Osteocyte (in vitro differentiated cells): Measurements from ENCODE around the gene CSTB. TPM values are rescaled to one million over a fixed set of nuclear protein-coding genes. Genes with fewer than 3 reads are reported as not detected.

Experiments
- DNase-seq: peaks from one replicate; pipeline ENCODE4 v3.0.0; 2021; ENCODE audit warnings: mixed read lengths; ENCODE audit not compliant: unreplicated experiment; ENCODE audit errors: extremely low spot score
- H3K27ac Mint-ChIP-seq: one replicate; pipeline ENCODE4 v1.8.0; 2021; ENCODE audit warnings: mild to moderate bottlenecking, mixed read lengths; ENCODE audit not compliant: unreplicated experiment
- H3K27me3 Mint-ChIP-seq: one replicate; pipeline ENCODE4 v1.8.0; 2021; ENCODE audit warnings: mixed read lengths; ENCODE audit not compliant: unreplicated experiment
- H3K36me3 Mint-ChIP-seq: one replicate; pipeline ENCODE4 v1.8.0; 2021; ENCODE audit warnings: mixed read lengths; ENCODE audit not compliant: unreplicated experiment
- H3K4me1 Mint-ChIP-seq: one replicate; pipeline ENCODE4 v1.8.0; 2021; ENCODE audit warnings: mixed read lengths; ENCODE audit not compliant: unreplicated experiment
- H3K4me3 Mint-ChIP-seq: one replicate; pipeline ENCODE4 v1.8.0; 2021; ENCODE audit warnings: mild to moderate bottlenecking, moderate library complexity, mixed read lengths; ENCODE audit not compliant: unreplicated experiment
- H3K9me3 Mint-ChIP-seq: one replicate; pipeline ENCODE4 v1.8.0; 2021; ENCODE audit warnings: mixed read lengths; ENCODE audit not compliant: unreplicated experiment
- total RNA-seq: library from RNA; stranded (reverse); gene quantifications from 2 replicates; pipeline ENCODE4 v1.2.1, GENCODE V29; 2021
- TF ChIP-seq, protein P1 (sequence below): fragments of 200-600 bp; sonication (generic); IDR thresholded peaks from 2 replicates; pipeline ENCODE4 v1.5.0; 2021; ENCODE audit warnings: antibody characterized with exemption, mild to moderate bottlenecking, moderate library complexity

CSTB gene
- total RNA-seq, 1 donor from 2014 or later: 59.1 TPM

DNA sequence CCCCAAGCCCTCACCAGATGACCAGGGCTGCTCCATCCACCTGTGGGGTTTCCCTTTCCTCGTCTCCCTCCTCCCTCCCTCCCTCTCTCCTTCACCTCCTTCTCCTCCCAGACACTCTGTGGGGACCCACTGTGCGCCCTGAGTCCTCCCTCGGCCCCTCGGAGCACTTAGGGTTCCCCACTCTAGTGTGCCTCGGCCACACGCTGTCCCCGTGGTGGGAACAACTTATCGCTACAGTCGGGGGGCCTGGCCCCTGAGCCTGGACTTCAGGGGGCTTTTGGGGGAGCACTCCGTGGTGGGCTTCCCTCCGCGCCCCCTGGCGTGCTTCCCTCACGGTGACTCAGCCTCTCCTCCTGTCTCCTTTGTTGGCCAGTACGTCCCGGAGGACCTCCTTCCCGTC is 27.5 kb downstream of the CSTB start:
- no peaks in the 10 kb centered on the region for H3K27me3 Mint-ChIP-seq
- H3K36me3 Mint-ChIP-seq: peaks cover 14% of the 10 kb centered on the region

DNA sequence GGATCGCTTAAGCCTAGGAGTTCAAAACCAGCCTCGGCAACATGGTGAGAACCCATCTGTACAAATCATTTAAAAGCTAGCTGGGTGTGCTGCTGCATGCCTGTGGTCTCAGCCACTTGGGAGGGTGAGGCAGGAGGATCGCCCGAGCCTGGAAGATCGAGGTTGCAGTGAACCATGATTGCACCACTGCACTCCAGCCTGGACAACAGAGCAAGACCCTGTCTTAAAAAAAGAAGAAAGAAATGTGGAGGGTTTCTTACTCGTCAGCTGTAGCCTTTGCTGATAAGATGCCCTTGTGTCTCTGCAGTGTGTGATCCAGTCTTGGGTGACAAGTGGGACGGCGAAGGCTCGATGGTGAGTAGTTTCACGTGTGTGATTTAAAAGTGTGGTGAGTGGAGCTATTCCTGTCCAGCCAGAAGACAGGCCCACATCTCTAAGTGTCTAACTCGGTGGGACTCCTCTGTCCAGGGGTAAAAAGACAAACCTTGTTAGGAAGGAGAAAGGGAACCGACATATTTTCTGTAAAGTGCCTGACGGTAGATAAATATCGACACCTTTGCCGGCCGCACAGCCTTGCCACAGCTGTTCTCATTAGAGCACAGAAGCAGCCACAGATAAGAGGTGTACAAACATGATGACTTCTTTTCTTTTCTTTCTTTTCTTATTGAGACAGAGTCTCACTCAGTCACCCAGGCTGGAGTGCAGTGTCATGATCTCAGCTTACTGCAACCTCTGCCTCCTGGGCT is 30.2 kb downstream of the CSTB start:
- no peaks in the 10 kb centered on the region for H3K9me3 Mint-ChIP-seq
- no peaks in the 10 kb centered on the region for H3K4me1 Mint-ChIP-seq
- TF ChIP-seq, protein P1, sequence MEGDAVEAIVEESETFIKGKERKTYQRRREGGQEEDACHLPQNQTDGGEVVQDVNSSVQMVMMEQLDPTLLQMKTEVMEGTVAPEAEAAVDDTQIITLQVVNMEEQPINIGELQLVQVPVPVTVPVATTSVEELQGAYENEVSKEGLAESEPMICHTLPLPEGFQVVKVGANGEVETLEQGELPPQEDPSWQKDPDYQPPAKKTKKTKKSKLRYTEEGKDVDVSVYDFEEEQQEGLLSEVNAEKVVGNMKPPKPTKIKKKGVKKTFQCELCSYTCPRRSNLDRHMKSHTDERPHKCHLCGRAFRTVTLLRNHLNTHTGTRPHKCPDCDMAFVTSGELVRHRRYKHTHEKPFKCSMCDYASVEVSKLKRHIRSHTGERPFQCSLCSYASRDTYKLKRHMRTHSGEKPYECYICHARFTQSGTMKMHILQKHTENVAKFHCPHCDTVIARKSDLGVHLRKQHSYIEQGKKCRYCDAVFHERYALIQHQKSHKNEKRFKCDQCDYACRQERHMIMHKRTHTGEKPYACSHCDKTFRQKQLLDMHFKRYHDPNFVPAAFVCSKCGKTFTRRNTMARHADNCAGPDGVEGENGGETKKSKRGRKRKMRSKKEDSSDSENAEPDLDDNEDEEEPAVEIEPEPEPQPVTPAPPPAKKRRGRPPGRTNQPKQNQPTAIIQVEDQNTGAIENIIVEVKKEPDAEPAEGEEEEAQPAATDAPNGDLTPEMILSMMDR: no peak
- H3K27ac Mint-ChIP-seq: no peak overlapping the region
- H3K36me3 Mint-ChIP-seq: peaks cover 12% of the 10 kb centered on the region
- no peak overlapping the region for H3K4me3 Mint-ChIP-seq
- DNase-seq: no peak
- H3K27me3 Mint-ChIP-seq: no peaks in the 10 kb centered on the region

More for the DNA sequence above, 27.5 kb downstream of the CSTB start:
- no peak for DNase-seq
- Mint-ChIP-seq H3K4me3 (no peak overlapping the region), H3K4me1 (no peaks in the 10 kb centered on the region), H3K27ac (no peak overlapping the region), H3K9me3 (no peaks in the 10 kb centered on the region)
- TF ChIP-seq, protein P1: no peak

DNA sequence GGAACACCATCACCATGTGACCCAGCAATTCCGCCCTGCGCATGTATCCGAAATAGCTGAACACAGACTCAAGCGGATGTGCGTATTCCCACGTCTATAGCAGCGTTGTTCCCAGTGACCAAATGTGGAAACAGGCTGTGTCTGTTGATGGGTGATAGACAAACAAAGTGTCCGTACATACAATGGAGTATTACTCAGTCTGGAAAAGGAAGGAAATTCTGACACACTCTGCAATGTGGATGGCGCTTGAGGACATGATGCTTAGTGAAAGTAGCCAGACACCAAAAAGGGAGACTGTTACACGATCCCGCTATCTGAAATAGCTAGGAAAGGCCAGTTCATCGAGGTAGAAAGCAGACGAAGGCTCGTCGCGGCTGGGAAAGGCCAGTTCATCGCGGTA is 31.4 kb downstream of the CSTB start:
- DNase-seq: no peak
- H3K36me3 Mint-ChIP-seq: peaks cover 10% of the 10 kb centered on the region
- H3K27me3 Mint-ChIP-seq: no peaks in the 10 kb centered on the region
- no peak overlapping the region for H3K27ac Mint-ChIP-seq
- H3K4me1 Mint-ChIP-seq: peaks cover 4% of the 10 kb centered on the region
- TF ChIP-seq, protein P1: no peak
- no peaks in the 10 kb centered on the region for H3K9me3 Mint-ChIP-seq
- H3K4me3 Mint-ChIP-seq: no peak overlapping the region

DNA sequence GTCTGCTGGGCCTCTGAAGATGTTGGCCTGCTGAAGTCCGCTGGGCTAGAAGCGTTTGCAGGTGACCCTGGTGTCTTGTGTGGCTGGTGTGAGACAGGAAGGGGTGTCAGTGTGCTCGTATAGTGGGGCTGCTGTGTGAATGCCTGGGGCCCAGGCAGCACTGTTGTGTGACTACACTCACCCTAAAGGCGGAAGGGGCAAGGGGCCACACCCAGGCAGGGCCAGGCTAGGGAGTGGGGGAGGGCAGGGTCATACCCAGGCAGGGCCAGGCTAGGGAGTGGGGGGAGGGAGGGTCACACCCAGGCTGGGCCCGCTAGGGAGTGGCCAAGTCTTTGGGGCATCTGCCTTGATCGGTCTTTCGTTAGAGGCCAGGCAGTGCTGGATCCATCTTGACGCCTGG is 32.2 kb downstream of the CSTB start:
- H3K4me1 Mint-ChIP-seq: peaks cover 6% of the 10 kb centered on the region
- H3K9me3 Mint-ChIP-seq: no peaks in the 10 kb centered on the region
- H3K27me3 Mint-ChIP-seq: no peaks in the 10 kb centered on the region
- H3K4me3 Mint-ChIP-seq: no peak overlapping the region
- peaks cover 10% of the 10 kb centered on the region for H3K36me3 Mint-ChIP-seq
- no peak for DNase-seq
- H3K27ac Mint-ChIP-seq: no peak overlapping the region
- TF ChIP-seq, protein P1: no peak

DNA sequence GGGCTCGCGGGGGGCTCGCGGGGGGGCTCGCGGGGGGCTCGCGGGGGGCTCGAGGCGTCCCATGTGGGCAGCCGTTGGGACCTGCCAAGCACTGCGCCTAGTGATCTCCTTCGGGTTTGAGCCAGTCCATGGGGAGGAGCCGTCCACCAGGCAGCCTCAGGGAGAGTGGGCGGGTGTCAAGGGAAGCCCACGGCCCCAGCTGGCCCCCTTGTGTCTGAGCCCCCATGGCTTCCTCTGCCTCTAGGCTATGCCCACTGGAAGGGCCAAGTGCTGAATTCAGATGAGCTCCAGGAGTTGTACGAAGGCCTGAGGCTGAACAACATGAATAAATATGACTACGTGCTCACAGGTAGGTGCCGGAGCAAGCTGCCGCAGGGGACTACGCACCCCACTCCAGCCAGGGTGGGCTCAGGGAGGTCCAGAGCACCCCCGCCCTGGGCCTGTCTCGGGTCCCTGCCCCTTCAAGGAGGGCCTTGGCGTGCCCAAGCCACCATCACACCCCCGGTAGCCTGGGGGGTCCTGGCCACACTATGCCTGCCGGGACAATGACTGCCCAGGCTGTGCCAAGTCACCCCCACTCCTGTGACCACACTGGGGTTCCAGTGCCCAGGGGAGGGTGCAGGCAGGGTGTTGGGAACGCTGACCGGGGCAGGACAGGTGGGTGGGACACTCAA is 34.5 kb downstream of the CSTB start:
- H3K4me3 Mint-ChIP-seq: no peak overlapping the region

More for the DNA sequence above, 34.5 kb downstream of the CSTB start:
- TF ChIP-seq, protein P1: no peak
- H3K27ac Mint-ChIP-seq: no peak overlapping the region
- H3K36me3 Mint-ChIP-seq: peaks cover 11% of the 10 kb centered on the region
- H3K4me1 Mint-ChIP-seq: peaks cover 6% of the 10 kb centered on the region
- H3K9me3 Mint-ChIP-seq: no peaks in the 10 kb centered on the region
- no peaks in the 10 kb centered on the region for H3K27me3 Mint-ChIP-seq
- no peak for DNase-seq
